SU-DHL-6 (cell line): ENCODE measurements around the gene DNAJC12.

Experiments
- H2AFZ ChIP-seq: fragments of 200-600 bp; sonication (generic); 2 replicates; pipeline ENCODE4 v1.6.1; 2014; ENCODE audit warnings: low read depth, mild to moderate bottlenecking, moderate library complexity, mixed read lengths, antibody characterized with exemption, low read length; ENCODE audit not compliant: severe bottlenecking
- H3F3A ChIP-seq: fragments of 200-600 bp; shearing (Covaris generic); 2 replicates; pipeline ENCODE4 v1.6.0; 2016; ENCODE audit warnings: antibody characterized with exemption, mild to moderate bottlenecking; ENCODE audit not compliant: insufficient read depth
- H3K27ac ChIP-seq: fragments of 200-600 bp; sonication (generic); 2 replicates; pipeline ENCODE4 v1.5.1; 2016; ENCODE audit warnings: low read depth, mild to moderate bottlenecking, low read length, moderate library complexity, mixed read lengths
- H3K27me3 ChIP-seq: fragments of 200-600 bp; sonication (generic), shearing (Covaris generic); 2 replicates; pipeline ENCODE4 v1.6.0; 2014; ENCODE audit warnings: mild to moderate bottlenecking, low read length
- H3K36me3 ChIP-seq: fragments of 200-600 bp; sonication (generic); 2 replicates; pipeline ENCODE4 v1.6.1; 2014; ENCODE audit warnings: mild to moderate bottlenecking, low read length, mixed read lengths
- H3K4me2 ChIP-seq: fragments of 300-600, 200-600 bp; shearing (Covaris generic), sonication (generic); 2 replicates; pipeline ENCODE4 v1.6.0; 2014; ENCODE audit warnings: low read length, low read depth, mild to moderate bottlenecking; ENCODE audit not compliant: poor library complexity, severe bottlenecking
- H3K4me3 ChIP-seq: fragments of 200-600 bp; sonication (generic); 2 replicates; pipeline ENCODE4 v1.5.1; 2014; ENCODE audit warnings: antibody characterized with exemption, low read length, mild to moderate bottlenecking, mixed read lengths; ENCODE audit not compliant: insufficient read depth, poor library complexity, severe bottlenecking
- H3K79me2 ChIP-seq: fragments of 200-600 bp; sonication (generic); 2 replicates; pipeline ENCODE4 v1.6.1; 2014; ENCODE audit warnings: mild to moderate bottlenecking, low read length, moderate library complexity; ENCODE audit not compliant: insufficient read depth
- H3K9ac ChIP-seq: fragments of 200-600 bp; sonication (generic); 2 replicates; pipeline ENCODE4 v1.7.0; 2014; ENCODE audit warnings: mild to moderate bottlenecking, low read length
- H3K9me2 ChIP-seq: fragments of 200-600 bp; sonication (generic); replicated peaks from 2 replicates; pipeline ENCODE4 v1.6.1; 2014; ENCODE audit warnings: low read length; ENCODE audit not compliant: insufficient read depth
- H3K9me3 ChIP-seq: fragments of 200-600 bp; sonication (generic); 2 replicates; pipeline ENCODE4 v1.6.1; 2014; ENCODE audit warnings: low read length, mixed read lengths; ENCODE audit not compliant: insufficient read depth
- H4K20me1 ChIP-seq: fragments of 200-600 bp; sonication (generic); 2 replicates; pipeline ENCODE4 v1.6.1; 2014; ENCODE audit warnings: low read depth, mild to moderate bottlenecking, antibody characterized with exemption, low read length, moderate library complexity, mixed read lengths
- CTCF ChIP-seq: fragments of 200-600 bp; sonication (generic); IDR thresholded peaks from one replicate; pipeline ENCODE4 v1.5.1; 2017; ENCODE audit warnings: antibody characterized with exemption, mild to moderate bottlenecking, low read length, moderate library complexity; ENCODE audit not compliant: insufficient read depth, poor library complexity, severe bottlenecking
- EZH2phosphoT487 ChIP-seq: fragments of 200-600 bp; sonication (generic), shearing (Covaris generic); conservative IDR thresholded peaks from 2 replicates; pipeline ENCODE4 v1.6.1; 2018; ENCODE audit warnings: mild to moderate bottlenecking, antibody characterized with exemption, low read length, moderate library complexity, mixed read lengths

Gene DNAJC12

GRCh38 chr10:67802767-67803538 is 35.0 kb downstream of the DNAJC12 start:
- Histone ChIP-seq H3K4me2 (no peak overlapping the region), H3K79me2 (no peaks in the 10 kb centered on the region), H2AFZ (no peak overlapping the region)

DNA sequence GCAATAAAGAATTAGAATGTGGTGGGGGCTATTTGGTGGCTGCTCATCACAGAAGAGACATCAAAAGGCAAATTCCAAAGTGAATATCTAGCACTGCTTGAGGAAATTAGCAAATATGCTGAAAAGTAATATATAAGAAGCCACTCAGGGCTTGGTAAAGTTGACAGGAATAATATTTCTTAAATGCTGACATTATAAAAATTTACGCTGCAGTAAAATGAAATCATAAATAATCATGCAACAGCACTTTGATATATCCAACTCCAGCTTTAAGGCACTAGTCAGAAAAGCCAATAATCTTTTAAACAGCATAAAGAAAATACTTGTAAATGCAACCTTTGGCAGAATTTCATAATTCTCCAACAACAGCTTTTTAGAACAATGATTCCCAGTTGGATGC is 36.9 kb downstream of the DNAJC12 start:
- Histone ChIP-seq H3F3A (no peaks in the 10 kb centered on the region; the same call in 1 of the 2 replicates), H3K4me3 (no peak overlapping the region), H3K4me2 (no peak overlapping the region), H2AFZ (no peak overlapping the region), H3K27ac (no peak overlapping the region), H3K9me3 (no peaks in the 10 kb centered on the region), H3K79me2 (no peaks in the 10 kb centered on the region), H3K9me2 (no peaks in the 10 kb centered on the region), H3K9ac (no peak overlapping the region), H3K27me3 (no peaks in the 10 kb centered on the region), H3K36me3 (no peaks in the 10 kb centered on the region), H4K20me1 (no peaks in the 10 kb centered on the region)
- TF ChIP-seq EZH2phosphoT487 (no peak), CTCF (no peak)

More at GRCh38 chr10:67802767-67803538, 35.0 kb downstream of the DNAJC12 start:
- H3K4me3 ChIP-seq: no peak overlapping the region
- no peak overlapping the region for H3K9ac ChIP-seq
- no peaks in the 10 kb centered on the region for H3K9me3 ChIP-seq
- H3K9me2 ChIP-seq: no peaks in the 10 kb centered on the region
- TF ChIP-seq EZH2phosphoT487: no peak
- no peak overlapping the region for H3K27ac ChIP-seq
- no peaks in the 10 kb centered on the region for H3F3A ChIP-seq
- no peaks in the 10 kb centered on the region for H3K36me3 ChIP-seq
- H4K20me1 ChIP-seq: no peaks in the 10 kb centered on the region
- H3K27me3 ChIP-seq: no peaks in the 10 kb centered on the region

- Histone ChIP-seq H3K27ac (no peak overlapping the region), H3K79me2 (no peaks in the 10 kb centered on the region), H2AFZ (no peak overlapping the region), H3K9ac (no peak overlapping the region), H3K27me3 (no peaks in the 10 kb centered on the region), H4K20me1 (no peaks in the 10 kb centered on the region), H3K4me2 (no peak overlapping the region), H3K36me3 (no peaks in the 10 kb centered on the region), H3F3A (no peaks in the 10 kb centered on the region; the same call in 1 of the 2 replicates), H3K9me2 (no peaks in the 10 kb centered on the region), H3K4me3 (no peak overlapping the region), H3K9me3 (no peaks in the 10 kb centered on the region)
- TF ChIP-seq CTCF (no peak), EZH2phosphoT487 (no peak)
Measured at GRCh38 chr10:67794909-67795460, 43.0 kb downstream of the DNAJC12 start.

- no peaks in the 10 kb centered on the region for H3K9me3 ChIP-seq
- no peaks in the 10 kb centered on the region for H4K20me1 ChIP-seq
- H3K36me3 ChIP-seq: no peaks in the 10 kb centered on the region
- H3K27me3 ChIP-seq: no peaks in the 10 kb centered on the region
- H3K9ac ChIP-seq: no peak overlapping the region
- H3K4me3 ChIP-seq: no peak overlapping the region
- no peaks in the 10 kb centered on the region for H3K79me2 ChIP-seq
- H3K4me2 ChIP-seq: no peak overlapping the region
- H3F3A ChIP-seq: no peaks in the 10 kb centered on the region; the same call in 1 of the 2 replicates
- no peak overlapping the region for H2AFZ ChIP-seq
- no peaks in the 10 kb centered on the region for H3K9me2 ChIP-seq
- H3K27ac ChIP-seq: no peak overlapping the region
- TF ChIP-seq CTCF (no peak), EZH2phosphoT487 (no peak)
Measured at GRCh38 chr10:67794256-67794655, 43.7 kb downstream of the DNAJC12 start.
